ENCODE measurements around the gene TBC1D30.

- TF ChIP-seq CTCF (conservative IDR thresholded peaks at IDR 0.05) (no peak), EZH2 (IDR thresholded peaks at IDR 0.05; ENCODE audit: low read depth) (no peak)
Measured at GRCh38 chr12:64895526-64895925, 71.1 kb downstream of the TBC1D30 start.

Data from PC-9 (cell line).